Islet precursor cell (in vitro differentiated cells): ENCODE results near the gene HSPB2.

ENCODE experiments used
- DNase-seq: peaks from one replicate; pipeline ENCODE4 v3.0.0-alpha.2; 2018

Gene HSPB2

GRCh38 chr11:111941963-111942362 lies 29.4 kb downstream of the HSPB2 start:
- no peak for DNase-seq

- DNase-seq, result no peak
Observed at GRCh38 chr11:111942829-111943228, 30.3 kb downstream of the HSPB2 start.

GRCh38 chr11:111944139-111944538 lies 31.6 kb downstream of the HSPB2 start:
- peak; percentile 61 for DNase-seq

GRCh38 chr11:111944651-111945051 lies 32.1 kb downstream of the HSPB2 start:
- DNase-seq, result no peak

- DNase-seq, result no peak
Observed at GRCh38 chr11:111945198-111945597, 32.7 kb downstream of the HSPB2 start.

GRCh38 chr11:111946499-111946898 lies 34.0 kb downstream of the HSPB2 start:
- DNase-seq, result no peak

- DNase-seq, result no peak
Observed at GRCh38 chr11:111947143-111947542, 34.6 kb downstream of the HSPB2 start.

GRCh38 chr11:111949519-111950426 lies 37.2 kb downstream of the HSPB2 start:
- DNase-seq, result no peak

- no peak for DNase-seq
Observed at GRCh38 chr11:111951565-111951964, 39.0 kb downstream of the HSPB2 start.

- no peak for DNase-seq
Observed at GRCh38 chr11:111954154-111954553, 41.6 kb downstream of the HSPB2 start.

GRCh38 chr11:111957663-111958444 lies 45.3 kb downstream of the HSPB2 start:
- no peak for DNase-seq

- peak; percentile 69 for DNase-seq
Observed at GRCh38 chr11:111960916-111961315, 48.4 kb downstream of the HSPB2 start.

GRCh38 chr11:111961389-111962300 lies 49.1 kb downstream of the HSPB2 start:
- DNase-seq, result no peak
